K562 (cell line): ENCODE measurements around the gene MYH11. TPM values are rescaled to one million over a fixed set of nuclear protein-coding genes. Genes with fewer than 3 reads are reported as not detected.

ENCODE experiments used
- ATAC-seq: fragments of 200-7000 bp; cut with Tn5 transposase; 3 replicates; pipeline ENCODE4 v1.9.1; 2020; ENCODE audit warnings: moderate library complexity
- BruUV-seq: library from RNA; stranded (reverse); fragments of 400-500 nt; replicated peaks from 2 replicates; lab custom pipeline; 2021; lab: Mats Ljungman, UMichigan
- CTCF ChIA-PET: fragments of 300-600 bp; formaldehyde crosslinking; extraction: SDS; loops from one replicate; lab custom pipeline; 2021; ENCODE audit warnings: low intra/inter-chr PET ratio; lab: Yijun Ruan, JAX
- POLR2A ChIA-PET: fragments of 300-600, 350-650 bp; sonication (Branson Sonifier 250); formaldehyde crosslinking; extraction: SDS; loops from one replicate; lab custom pipeline; 2021; ENCODE audit warnings: antibody characterized with exemption, inconsistent platforms; lab: Yijun Ruan, JAX
- DNase-seq, 4 experiments: peaks; one replicate each; pipeline versions ENCODE4 v3.0.0 to v3.0.0-alpha.2; 2011 to 2018; ENCODE audit warnings: low spot score in 3 of 4, mixed read lengths in 3 of 4; ENCODE audit errors: extremely low read depth in 1 of 4
- FAIRE-seq: peaks from 2 replicates; lab custom pipeline; 2011; peaks lifted over from hg19 to GRCh38; lab: Jason Lieb, UNC
- H2AFZ ChIP-seq: 2 replicates; pipeline ENCODE4 v1.6.0; 2011; ENCODE audit warnings: low read depth, low read length, control low read depth, inconsistent platforms
- H3K27ac ChIP-seq: fragments of 200-600 bp; 3 replicates; pipeline ENCODE4 v1.8.0; 2011; ENCODE audit warnings: low read depth, mild to moderate bottlenecking, control low read depth, inconsistent platforms, low read length, moderate library complexity, mixed read lengths; ENCODE audit errors: extremely low read depth
- H3K27me3 ChIP-seq, 2 experiments: fragments of 300-600 bp in 1 of 2; 2 replicates in 1 of 2; 3 replicates in 1 of 2; pipeline versions ENCODE4 v1.6.0 to v1.8.0; 2011; ENCODE audit warnings: inconsistent platforms in 2 of 2, low read length in 2 of 2, mild to moderate bottlenecking in 1 of 2, mixed read lengths in 1 of 2, moderate library complexity in 1 of 2; ENCODE audit not compliant: control insufficient read depth in 2 of 2, insufficient read depth in 2 of 2
- H3K36me3 ChIP-seq: fragments of 300-600 bp; 3 replicates; pipeline ENCODE4 v1.8.0; 2011; ENCODE audit warnings: mild to moderate bottlenecking, low read length, inconsistent platforms; ENCODE audit not compliant: control insufficient read depth, insufficient read depth
- H3K4me1 ChIP-seq, 2 experiments: fragments of 200-600 bp in 1 of 2; replicated peaks in 1 of 2; 2 replicates in 1 of 2; 3 replicates in 1 of 2; pipeline versions ENCODE4 v1.5.1 to v1.8.0; 2011; ENCODE audit warnings: inconsistent platforms in 2 of 2, low read length in 2 of 2, mild to moderate bottlenecking in 1 of 2, mixed read lengths in 1 of 2, moderate library complexity in 1 of 2; ENCODE audit not compliant: control insufficient read depth in 2 of 2, insufficient read depth in 2 of 2
- H3K4me2 ChIP-seq: 2 replicates; pipeline ENCODE4 v1.6.1; 2011; ENCODE audit warnings: low read length, control low read depth, inconsistent platforms, mixed read lengths; ENCODE audit not compliant: insufficient read depth
- H3K4me3 ChIP-seq: fragments of 200-600 bp; sonication (generic), shearing (Covaris generic); 2 replicates; pipeline ENCODE4 v1.5.1; 2016; ENCODE audit warnings: control low read depth, inconsistent platforms
- H3K79me2 ChIP-seq: fragments of 200-600 bp; 3 replicates; pipeline ENCODE4 v1.8.0; 2011; ENCODE audit warnings: low read length, inconsistent platforms; ENCODE audit not compliant: control insufficient read depth, insufficient read depth
- H3K9ac ChIP-seq, 2 experiments: 2 replicates each; pipeline versions ENCODE4 v1.6.0 to v1.6.1; 2011; ENCODE audit warnings: low read depth in 2 of 2, low read length in 2 of 2, control low read depth in 1 of 2, inconsistent platforms in 1 of 2, mild to moderate bottlenecking in 1 of 2, mixed read lengths in 1 of 2; ENCODE audit not compliant: insufficient read depth in 1 of 2
- H3K9me1 ChIP-seq: one replicate; pipeline ENCODE4 v1.6.0; 2011; ENCODE audit warnings: inconsistent platforms, mild to moderate bottlenecking, low read length, moderate library complexity; ENCODE audit not compliant: control insufficient read depth, insufficient read depth
- H3K9me3 ChIP-seq: replicated peaks from 2 replicates; pipeline ENCODE4 v1.5.1; 2011; ENCODE audit warnings: low read depth, low read length, inconsistent platforms; ENCODE audit not compliant: control insufficient read depth, insufficient read depth
- H4K20me1 ChIP-seq: replicated peaks from 2 replicates; pipeline ENCODE4 v1.6.1; 2011; ENCODE audit warnings: low read length, inconsistent platforms, mixed read lengths; ENCODE audit not compliant: control insufficient read depth, insufficient read depth
- MEF2D ChIP-seq: conservative IDR thresholded peaks from 2 replicates; pipeline ENCODE4 v1.6.1; 2016; ENCODE audit warnings: low read depth, missing genetic modification characterization, missing compliant biosample characterization
- WGBS: fragments of 100-300 bp; shearing (Covaris generic); methylation state at CpG from one replicate; pipeline ENCODE4 v1.1.6; 2016; ENCODE audit warnings: low coverage, mixed read lengths; ENCODE audit not compliant: insufficient coverage; ENCODE audit errors: missing lambda C conversion rate; 5-methylcytosine and 5-hydroxymethylcytosine counted together
- in situ Hi-C: fragments of 300-500 bp; cut with MboI; formaldehyde crosslinking; loops from 4 replicates; pipeline ENCODE4 v1.15.0; 2018; ENCODE audit warnings: inconsistent platforms, mixed read lengths
- intact Hi-C: fragments of 100-400 bp; cut with micrococcal nuclease; formaldehyde crosslinking; loops from 2 replicates; pipeline ENCODE4 v1.14.2; 2022
- polyA plus RNA-seq, 8 experiments: library from polyadenylated mRNA; depleted of rRNA in 4 of 8; stranded (reverse) in 5 of 8; unstranded in 3 of 8; fragments of >200 nt; fragmentation: Nextera tagmentation in 2 of 8; fragmentation: Illumina TruSeq in 1 of 8; extraction: Ambion mirVana in 2 of 8; extraction: Trizol in 1 of 8; gene quantifications; 2 replicates each; pipeline versions ENCODE4 v1.2.1 to v1.2.3, GENCODE V29; 2011 to 2014; ENCODE audit warnings: inconsistent platforms in 1 of 8, missing spikeins in 1 of 8
- total RNA-seq, 7 experiments: library from RNA; depleted of rRNA in 6 of 7; stranded (reverse); fragments of >200 nt in 6 of 7; fragmentation: Illumina TruSeq in 2 of 7; extraction: Trizol in 2 of 7; gene quantifications; 2 replicates each; pipeline versions ENCODE4 v1.2.1 to v1.2.3, GENCODE V29; 2011 to 2021; ENCODE audit warnings: low replicate concordance in 1 of 7
- TF ChIP-seq, protein P1 (sequence below): fragments of 200-600 bp; sonication (generic); IDR thresholded peaks from one replicate; pipeline ENCODE4 v1.6.1; 2012; ENCODE audit warnings: mild to moderate bottlenecking, low read depth, low read length, inconsistent platforms

MYH11 gene
- total and polyA plus RNA-seq, 9 of the 15 experiments (the other 6 are each of a cell fraction or from before 2014, with no cell fraction given): 0.05 to 0.47 (median 0.08) TPM; not detected in 5

DNA sequence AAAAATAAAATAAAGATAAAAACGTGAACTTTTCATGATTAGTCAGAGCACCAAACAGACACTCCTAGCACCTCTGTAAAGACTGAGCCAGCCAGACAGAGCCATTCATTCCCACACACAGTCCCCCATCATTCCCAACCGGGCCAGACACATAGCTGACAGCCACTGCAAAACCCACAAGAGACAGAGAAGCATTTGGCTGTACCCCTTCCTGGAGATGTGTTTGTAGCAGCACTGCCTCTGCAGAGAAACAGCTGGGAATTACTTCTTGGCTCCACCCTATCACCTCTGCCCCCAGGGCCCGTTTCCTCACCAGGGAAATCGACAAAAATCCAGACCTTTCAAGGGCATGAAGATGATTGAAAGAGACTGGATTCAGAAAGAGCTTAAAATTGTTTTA is 46.4 kb downstream of the MYH11 start:
- no TSS peak for BruUV-seq
- FAIRE-seq (no peak), DNase-seq (no peak), ATAC-seq (no peak)
- Histone ChIP-seq H3K36me3 (no peaks in the 10 kb centered on the region), H4K20me1 (0 out of 2 replicates have a peak, but pooled peaks cover 3% of the 10 kb centered on the region), H3K4me2 (no peak overlapping the region), H3K79me2 (no peaks in the 10 kb centered on the region), H3K9me1 (no peaks in the 10 kb centered on the region), H3K4me1 (peaks cover 6 to 7% of the 10 kb centered on the region in 2 experiments; a peak in 2 of 5 replicates), H3K9ac (no peak overlapping the region), H3K4me3 (no peak overlapping the region), H2AFZ (no peak overlapping the region), H3K27me3 (peaks cover 15 to 40% of the 10 kb centered on the region in 2 experiments; a peak in 4 of 5 replicates), H3K9me3 (peaks cover 3% of the 10 kb centered on the region; the same call in 1 of the 2 replicates), H3K27ac (no peak overlapping the region)
- in situ Hi-C loops (no loop called here), intact Hi-C loops (no loop called here)
- POLR2A ChIA-PET: no interaction called here
- 2% methylated on average over 4 of the region's 4 CpGs for WGBS
- CTCF ChIA-PET: no interaction called here
- TF ChIP-seq, protein P1, sequence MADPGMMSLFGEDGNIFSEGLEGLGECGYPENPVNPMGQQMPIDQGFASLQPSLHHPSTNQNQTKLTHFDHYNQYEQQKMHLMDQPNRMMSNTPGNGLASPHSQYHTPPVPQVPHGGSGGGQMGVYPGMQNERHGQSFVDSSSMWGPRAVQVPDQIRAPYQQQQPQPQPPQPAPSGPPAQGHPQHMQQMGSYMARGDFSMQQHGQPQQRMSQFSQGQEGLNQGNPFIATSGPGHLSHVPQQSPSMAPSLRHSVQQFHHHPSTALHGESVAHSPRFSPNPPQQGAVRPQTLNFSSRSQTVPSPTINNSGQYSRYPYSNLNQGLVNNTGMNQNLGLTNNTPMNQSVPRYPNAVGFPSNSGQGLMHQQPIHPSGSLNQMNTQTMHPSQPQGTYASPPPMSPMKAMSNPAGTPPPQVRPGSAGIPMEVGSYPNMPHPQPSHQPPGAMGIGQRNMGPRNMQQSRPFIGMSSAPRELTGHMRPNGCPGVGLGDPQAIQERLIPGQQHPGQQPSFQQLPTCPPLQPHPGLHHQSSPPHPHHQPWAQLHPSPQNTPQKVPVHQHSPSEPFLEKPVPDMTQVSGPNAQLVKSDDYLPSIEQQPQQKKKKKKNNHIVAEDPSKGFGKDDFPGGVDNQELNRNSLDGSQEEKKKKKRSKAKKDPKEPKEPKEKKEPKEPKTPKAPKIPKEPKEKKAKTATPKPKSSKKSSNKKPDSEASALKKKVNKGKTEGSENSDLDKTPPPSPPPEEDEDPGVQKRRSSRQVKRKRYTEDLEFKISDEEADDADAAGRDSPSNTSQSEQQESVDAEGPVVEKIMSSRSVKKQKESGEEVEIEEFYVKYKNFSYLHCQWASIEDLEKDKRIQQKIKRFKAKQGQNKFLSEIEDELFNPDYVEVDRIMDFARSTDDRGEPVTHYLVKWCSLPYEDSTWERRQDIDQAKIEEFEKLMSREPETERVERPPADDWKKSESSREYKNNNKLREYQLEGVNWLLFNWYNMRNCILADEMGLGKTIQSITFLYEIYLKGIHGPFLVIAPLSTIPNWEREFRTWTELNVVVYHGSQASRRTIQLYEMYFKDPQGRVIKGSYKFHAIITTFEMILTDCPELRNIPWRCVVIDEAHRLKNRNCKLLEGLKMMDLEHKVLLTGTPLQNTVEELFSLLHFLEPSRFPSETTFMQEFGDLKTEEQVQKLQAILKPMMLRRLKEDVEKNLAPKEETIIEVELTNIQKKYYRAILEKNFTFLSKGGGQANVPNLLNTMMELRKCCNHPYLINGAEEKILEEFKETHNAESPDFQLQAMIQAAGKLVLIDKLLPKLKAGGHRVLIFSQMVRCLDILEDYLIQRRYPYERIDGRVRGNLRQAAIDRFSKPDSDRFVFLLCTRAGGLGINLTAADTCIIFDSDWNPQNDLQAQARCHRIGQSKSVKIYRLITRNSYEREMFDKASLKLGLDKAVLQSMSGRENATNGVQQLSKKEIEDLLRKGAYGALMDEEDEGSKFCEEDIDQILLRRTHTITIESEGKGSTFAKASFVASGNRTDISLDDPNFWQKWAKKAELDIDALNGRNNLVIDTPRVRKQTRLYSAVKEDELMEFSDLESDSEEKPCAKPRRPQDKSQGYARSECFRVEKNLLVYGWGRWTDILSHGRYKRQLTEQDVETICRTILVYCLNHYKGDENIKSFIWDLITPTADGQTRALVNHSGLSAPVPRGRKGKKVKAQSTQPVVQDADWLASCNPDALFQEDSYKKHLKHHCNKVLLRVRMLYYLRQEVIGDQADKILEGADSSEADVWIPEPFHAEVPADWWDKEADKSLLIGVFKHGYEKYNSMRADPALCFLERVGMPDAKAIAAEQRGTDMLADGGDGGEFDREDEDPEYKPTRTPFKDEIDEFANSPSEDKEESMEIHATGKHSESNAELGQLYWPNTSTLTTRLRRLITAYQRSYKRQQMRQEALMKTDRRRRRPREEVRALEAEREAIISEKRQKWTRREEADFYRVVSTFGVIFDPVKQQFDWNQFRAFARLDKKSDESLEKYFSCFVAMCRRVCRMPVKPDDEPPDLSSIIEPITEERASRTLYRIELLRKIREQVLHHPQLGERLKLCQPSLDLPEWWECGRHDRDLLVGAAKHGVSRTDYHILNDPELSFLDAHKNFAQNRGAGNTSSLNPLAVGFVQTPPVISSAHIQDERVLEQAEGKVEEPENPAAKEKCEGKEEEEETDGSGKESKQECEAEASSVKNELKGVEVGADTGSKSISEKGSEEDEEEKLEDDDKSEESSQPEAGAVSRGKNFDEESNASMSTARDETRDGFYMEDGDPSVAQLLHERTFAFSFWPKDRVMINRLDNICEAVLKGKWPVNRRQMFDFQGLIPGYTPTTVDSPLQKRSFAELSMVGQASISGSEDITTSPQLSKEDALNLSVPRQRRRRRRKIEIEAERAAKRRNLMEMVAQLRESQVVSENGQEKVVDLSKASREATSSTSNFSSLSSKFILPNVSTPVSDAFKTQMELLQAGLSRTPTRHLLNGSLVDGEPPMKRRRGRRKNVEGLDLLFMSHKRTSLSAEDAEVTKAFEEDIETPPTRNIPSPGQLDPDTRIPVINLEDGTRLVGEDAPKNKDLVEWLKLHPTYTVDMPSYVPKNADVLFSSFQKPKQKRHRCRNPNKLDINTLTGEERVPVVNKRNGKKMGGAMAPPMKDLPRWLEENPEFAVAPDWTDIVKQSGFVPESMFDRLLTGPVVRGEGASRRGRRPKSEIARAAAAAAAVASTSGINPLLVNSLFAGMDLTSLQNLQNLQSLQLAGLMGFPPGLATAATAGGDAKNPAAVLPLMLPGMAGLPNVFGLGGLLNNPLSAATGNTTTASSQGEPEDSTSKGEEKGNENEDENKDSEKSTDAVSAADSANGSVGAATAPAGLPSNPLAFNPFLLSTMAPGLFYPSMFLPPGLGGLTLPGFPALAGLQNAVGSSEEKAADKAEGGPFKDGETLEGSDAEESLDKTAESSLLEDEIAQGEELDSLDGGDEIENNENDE: no peak
- TF ChIP-seq MEF2D: no peak
